Mucosa of stomach (tissue), 1 donor: ENCODE data around the gene SYNGR3.
A peak's percentile ranks its signal among the peaks of the same experiment; 100 is the strongest.

Source experiments
- H3K27me3 ChIP-seq: one replicate; pipeline ENCODE4 v1.7.0; 2013; ENCODE audit warnings: mild to moderate bottlenecking, low read length; ENCODE audit not compliant: control insufficient read depth, insufficient read depth
- H3K36me3 ChIP-seq: one replicate; pipeline ENCODE4 v1.7.0; 2013; ENCODE audit warnings: low read length; ENCODE audit not compliant: control insufficient read depth, insufficient read depth
- H3K4me1 ChIP-seq: one replicate; pipeline ENCODE4 v1.7.0; 2013; ENCODE audit warnings: mild to moderate bottlenecking, low read length; ENCODE audit not compliant: control insufficient read depth, insufficient read depth
- H3K4me3 ChIP-seq: one replicate; pipeline ENCODE4 v1.7.0; 2013; ENCODE audit warnings: low read length
- H3K9ac ChIP-seq: one replicate; pipeline ENCODE4 v1.7.0; 2013; ENCODE audit warnings: mild to moderate bottlenecking, low read length, moderate library complexity
- H3K9me3 ChIP-seq: one replicate; pipeline ENCODE4 v1.7.0; 2013; ENCODE audit warnings: mild to moderate bottlenecking, low read length, moderate library complexity; ENCODE audit not compliant: control insufficient read depth
- donor health status: Pancreatic carcinoma.

The SYNGR3 gene

DNA sequence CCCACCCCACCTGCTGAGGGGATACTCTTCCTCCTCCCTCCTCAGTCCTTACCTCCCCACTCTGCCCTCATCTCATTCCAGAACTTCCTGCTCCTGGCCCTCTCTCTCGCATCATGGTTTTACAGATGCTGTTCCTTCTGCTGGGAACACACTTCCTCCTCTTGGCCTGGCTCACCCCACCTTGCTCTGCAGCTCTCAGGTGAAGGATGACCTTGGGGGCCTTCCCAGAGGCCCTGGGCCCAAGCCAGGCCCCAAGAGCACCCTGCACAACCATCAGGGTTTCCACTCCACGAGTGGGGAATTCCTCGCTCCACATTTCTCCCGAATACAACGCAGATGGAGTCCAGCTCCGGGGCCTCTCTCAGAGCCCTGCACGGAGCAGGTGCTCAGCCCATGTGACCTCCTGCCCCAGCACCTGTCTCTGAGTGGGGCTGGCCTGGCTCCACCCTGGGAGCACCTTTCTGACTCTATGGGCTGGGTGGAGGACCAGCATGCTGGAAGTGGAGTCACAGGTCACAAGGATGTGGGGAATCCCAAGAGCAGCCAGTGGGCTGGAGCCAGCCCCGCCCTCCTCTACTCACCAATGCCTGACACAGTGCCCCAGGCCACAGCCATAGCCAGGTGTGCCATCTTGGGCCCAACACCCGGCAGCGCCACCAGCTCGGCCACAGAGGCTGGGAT, 53.4 kb downstream of the SYNGR3 start:
- Histone ChIP-seq H3K9ac (peak overlapping the region; percentile 7), H3K27me3 (no peaks in the 10 kb centered on the region), H3K4me1 (peaks cover 74% of the 10 kb centered on the region)

More for the DNA sequence above, 53.4 kb downstream of the SYNGR3 start:
- Histone ChIP-seq H3K9me3 (no peaks in the 10 kb centered on the region), H3K36me3 (no peaks in the 10 kb centered on the region), H3K4me3 (no peak overlapping the region)
